Prostate gland (tissue), 2 donors: Measurements from ENCODE around the gene HBB.

Experiments used
- POLR2AphosphoS5 ChIP-seq: sonication (generic); formaldehyde crosslinking; IDR thresholded peaks from one replicate; pipeline ENCODE4 v1.6.1; 2017; ENCODE audit warnings: antibody characterized with exemption
- TF ChIP-seq, protein P1 (sequence below), 4 experiments: fragments of 200-600 bp in 2 of 4; fragments of 450-650 bp in 2 of 4; sonication (generic) in 2 of 4; IDR thresholded peaks; 1 replicate in 3 of 4; 2 replicates in 1 of 4; pipeline ENCODE4 v1.5.1; 2016 to 2019; ENCODE audit warnings: antibody characterized with exemption in 4 of 4, mild to moderate bottlenecking in 2 of 4, moderate library complexity in 2 of 4

DNA sequence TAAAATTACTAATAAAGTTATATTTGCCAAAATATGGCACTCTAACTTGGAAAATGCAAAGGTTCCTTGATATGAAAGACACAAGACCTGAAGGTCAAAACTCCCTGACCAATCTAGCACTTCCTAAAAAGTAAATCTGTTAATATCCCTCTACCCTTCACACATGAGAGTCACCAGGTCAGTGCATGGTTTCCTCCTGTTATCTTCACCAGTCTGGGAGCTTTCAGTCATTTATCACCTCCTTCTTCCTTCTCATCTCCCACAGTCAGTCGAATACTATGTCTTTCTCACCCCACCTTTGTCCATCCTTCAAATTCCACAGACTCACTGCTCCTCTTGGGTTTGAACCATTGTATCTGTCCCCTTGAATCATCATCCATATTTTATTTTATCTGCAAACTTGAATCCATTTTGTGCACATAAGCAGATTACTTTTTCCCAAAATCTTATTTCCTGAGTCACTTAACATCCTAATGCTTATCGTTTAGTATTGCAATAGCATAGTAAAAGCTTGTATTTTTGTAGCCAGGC lies 40.2 kb upstream of the HBB start:
- TF ChIP-seq, protein P1, sequence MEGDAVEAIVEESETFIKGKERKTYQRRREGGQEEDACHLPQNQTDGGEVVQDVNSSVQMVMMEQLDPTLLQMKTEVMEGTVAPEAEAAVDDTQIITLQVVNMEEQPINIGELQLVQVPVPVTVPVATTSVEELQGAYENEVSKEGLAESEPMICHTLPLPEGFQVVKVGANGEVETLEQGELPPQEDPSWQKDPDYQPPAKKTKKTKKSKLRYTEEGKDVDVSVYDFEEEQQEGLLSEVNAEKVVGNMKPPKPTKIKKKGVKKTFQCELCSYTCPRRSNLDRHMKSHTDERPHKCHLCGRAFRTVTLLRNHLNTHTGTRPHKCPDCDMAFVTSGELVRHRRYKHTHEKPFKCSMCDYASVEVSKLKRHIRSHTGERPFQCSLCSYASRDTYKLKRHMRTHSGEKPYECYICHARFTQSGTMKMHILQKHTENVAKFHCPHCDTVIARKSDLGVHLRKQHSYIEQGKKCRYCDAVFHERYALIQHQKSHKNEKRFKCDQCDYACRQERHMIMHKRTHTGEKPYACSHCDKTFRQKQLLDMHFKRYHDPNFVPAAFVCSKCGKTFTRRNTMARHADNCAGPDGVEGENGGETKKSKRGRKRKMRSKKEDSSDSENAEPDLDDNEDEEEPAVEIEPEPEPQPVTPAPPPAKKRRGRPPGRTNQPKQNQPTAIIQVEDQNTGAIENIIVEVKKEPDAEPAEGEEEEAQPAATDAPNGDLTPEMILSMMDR (IDR thresholded peaks at IDR 0.05) = no peak
- TF ChIP-seq POLR2AphosphoS5 = no peak
